ENCODE results near the gene MAG. TPM values are rescaled to one million over a fixed set of nuclear protein-coding genes. Genes with fewer than 3 reads are reported as not detected.

The MAG gene
- total and polyA plus RNA-seq, 12 donors = 0.33 to 45.0 (median 2.1) TPM; not detected in 1

DNA sequence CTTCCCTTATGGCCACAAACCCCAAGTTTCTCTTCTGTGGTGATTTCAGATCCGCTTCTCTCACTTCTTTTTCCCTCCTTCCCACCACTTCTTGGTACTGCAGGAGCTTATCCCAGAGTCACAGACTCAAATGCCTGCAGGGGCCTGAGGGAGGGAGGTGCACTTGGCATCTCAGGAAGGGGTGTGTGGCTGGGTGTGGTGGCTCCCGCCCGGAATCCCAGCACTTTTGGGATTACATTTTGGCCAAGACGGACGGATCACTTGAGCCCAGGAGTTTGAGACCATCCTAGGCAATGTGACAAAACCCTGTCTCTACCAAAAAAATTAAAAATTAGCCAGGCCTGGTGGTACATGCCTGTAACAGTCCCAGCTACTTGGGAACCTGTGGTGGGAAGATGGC is 17.6 kb upstream of the MAG start:
- H3K36me3 ChIP-seq (replicated peaks in 1 of 2) = peaks cover 0 to 82% of the 10 kb centered on the region in 2 donors
- DNase-seq = no peak
- H3K4me1 ChIP-seq (replicated peaks in 1 of 2) = peaks cover 15 to 19% of the 10 kb centered on the region in 2 donors
- no peaks in the 10 kb centered on the region for H3K9me3 ChIP-seq (replicated peaks in 1 of 3)
- no peak for TF ChIP-seq POLR2A (IDR thresholded peaks at IDR 0.05)
- TF ChIP-seq, protein P1, sequence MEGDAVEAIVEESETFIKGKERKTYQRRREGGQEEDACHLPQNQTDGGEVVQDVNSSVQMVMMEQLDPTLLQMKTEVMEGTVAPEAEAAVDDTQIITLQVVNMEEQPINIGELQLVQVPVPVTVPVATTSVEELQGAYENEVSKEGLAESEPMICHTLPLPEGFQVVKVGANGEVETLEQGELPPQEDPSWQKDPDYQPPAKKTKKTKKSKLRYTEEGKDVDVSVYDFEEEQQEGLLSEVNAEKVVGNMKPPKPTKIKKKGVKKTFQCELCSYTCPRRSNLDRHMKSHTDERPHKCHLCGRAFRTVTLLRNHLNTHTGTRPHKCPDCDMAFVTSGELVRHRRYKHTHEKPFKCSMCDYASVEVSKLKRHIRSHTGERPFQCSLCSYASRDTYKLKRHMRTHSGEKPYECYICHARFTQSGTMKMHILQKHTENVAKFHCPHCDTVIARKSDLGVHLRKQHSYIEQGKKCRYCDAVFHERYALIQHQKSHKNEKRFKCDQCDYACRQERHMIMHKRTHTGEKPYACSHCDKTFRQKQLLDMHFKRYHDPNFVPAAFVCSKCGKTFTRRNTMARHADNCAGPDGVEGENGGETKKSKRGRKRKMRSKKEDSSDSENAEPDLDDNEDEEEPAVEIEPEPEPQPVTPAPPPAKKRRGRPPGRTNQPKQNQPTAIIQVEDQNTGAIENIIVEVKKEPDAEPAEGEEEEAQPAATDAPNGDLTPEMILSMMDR (IDR thresholded peaks at IDR 0.05) = no peak
- H3K27ac ChIP-seq = no peak overlapping the region
- 84 to 93% (median 90%) methylated on average over 3 to 5 of the region's 5 CpGs for WGBS, 4 donors
- H3K4me3 ChIP-seq = no peak overlapping the region
- H3K27me3 ChIP-seq = no peaks in the 10 kb centered on the region
- intact Hi-C loops (cut with DNase I) = loop anchor here in 1 of 2 donors (10.0 kb wide), 1 partner anchor 190 kb away; no protein-coding TSS in a partner anchor

DNA sequence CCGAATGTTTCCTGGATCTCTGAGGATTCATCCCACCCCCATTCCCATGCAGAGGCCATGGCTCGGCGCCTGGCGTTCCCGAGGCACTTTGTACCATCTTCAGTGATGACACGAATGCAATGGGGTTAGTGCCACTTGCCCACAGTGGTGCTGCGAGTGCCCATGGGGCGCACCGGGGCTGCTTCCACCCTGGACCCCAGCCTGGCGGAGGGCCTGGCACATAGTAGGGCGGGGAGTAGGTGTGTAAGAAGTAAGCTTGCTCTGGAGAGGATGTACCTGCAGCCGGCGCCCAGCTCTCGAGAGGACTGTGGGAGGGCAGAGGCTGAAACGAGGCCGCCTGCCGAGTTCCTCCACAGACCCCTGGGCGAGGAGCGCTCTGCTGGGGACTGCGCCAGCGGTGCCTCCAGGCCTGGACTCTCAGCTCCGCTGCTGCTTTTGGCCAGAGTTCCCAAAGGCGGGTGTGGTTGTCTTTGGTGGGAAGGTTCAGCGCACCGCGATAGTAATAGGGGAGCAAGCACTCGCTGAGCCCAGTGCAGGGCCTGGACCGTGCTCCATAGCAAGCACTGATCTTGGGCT is 15.2 kb upstream of the MAG start:
- intact Hi-C loops (cut with DNase I) = loop anchor here in 1 of 2 donors (10.0 kb wide), 1 partner anchor 188 kb away; no protein-coding TSS in a partner anchor
- H3K9me3 ChIP-seq (replicated peaks in 1 of 3) = no peaks in the 10 kb centered on the region
- no peak for TF ChIP-seq POLR2A (IDR thresholded peaks at IDR 0.05)
- WGBS, 4 donors = 94 to 96% (median 96%) methylated on average over 18 to 28 of the region's 28 CpGs
- no peak overlapping the region for H3K4me3 ChIP-seq
- H3K27ac ChIP-seq = no peak overlapping the region
- H3K36me3 ChIP-seq (replicated peaks in 1 of 2) = peaks cover 0 to 69% of the 10 kb centered on the region in 2 donors
- DNase-seq = no peak
- H3K4me1 ChIP-seq (replicated peaks in 1 of 2) = peaks cover 11 to 15% of the 10 kb centered on the region in 2 donors
- H3K27me3 ChIP-seq = no peaks in the 10 kb centered on the region

DNA sequence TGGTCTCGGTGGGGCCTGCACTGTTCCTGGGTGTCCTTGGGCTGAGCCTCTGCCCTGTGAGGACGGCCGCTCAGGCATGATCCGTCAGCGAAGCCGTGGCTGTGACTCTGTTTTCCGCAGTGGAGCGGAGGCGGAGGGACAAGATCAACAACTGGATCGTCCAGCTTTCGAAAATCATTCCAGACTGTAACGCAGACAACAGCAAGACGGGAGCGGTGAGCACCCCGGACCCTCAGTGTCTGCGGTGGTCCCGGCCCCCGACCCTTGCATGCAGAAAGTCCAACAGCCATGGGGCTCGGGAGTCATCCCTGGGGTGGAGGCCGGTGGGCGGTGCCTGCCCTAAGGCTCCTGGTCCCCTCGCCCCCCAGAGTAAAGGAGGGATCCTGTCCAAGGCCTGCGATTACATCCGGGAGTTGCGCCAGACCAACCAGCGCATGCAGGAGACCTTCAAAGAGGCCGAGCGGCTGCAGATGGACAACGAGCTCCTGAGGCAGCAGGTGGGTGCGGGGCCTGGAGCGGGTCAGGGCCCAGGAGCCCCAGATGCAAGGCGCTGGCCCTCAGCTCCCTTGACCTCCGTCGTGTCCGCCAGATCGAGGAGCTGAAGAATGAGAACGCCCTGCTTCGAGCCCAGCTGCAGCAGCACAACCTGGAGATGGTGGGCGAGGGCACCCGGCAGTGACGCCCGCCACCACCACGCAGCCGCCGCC is 13.2 kb upstream of the MAG start:
- peaks cover 11 to 15% of the 10 kb centered on the region in 2 donors for H3K4me1 ChIP-seq (replicated peaks in 1 of 2)
- intact Hi-C loops (cut with DNase I) = loop anchor here in 1 of 2 donors (10.0 kb wide), 1 partner anchor 186 kb away; no protein-coding TSS in a partner anchor
- H3K27me3 ChIP-seq = no peaks in the 10 kb centered on the region
- H3K36me3 ChIP-seq (replicated peaks in 1 of 2) = peaks cover 0 to 52% of the 10 kb centered on the region in 2 donors
- peak in 1 of 2 donors; percentile 31 for TF ChIP-seq POLR2A (IDR thresholded peaks at IDR 0.05)
- TF ChIP-seq, protein P1 (IDR thresholded peaks at IDR 0.05) = no peak
- H3K27ac ChIP-seq = peak overlapping the region; percentile 52 to 89 (median 71)
- WGBS, 4 donors = 64 to 68% (median 66%) methylated on average over 30 to 45 of the region's 45 CpGs
- no peak overlapping the region for H3K4me3 ChIP-seq
- peak; percentile 55 to 84 (median 79) for DNase-seq
- H3K9me3 ChIP-seq (replicated peaks in 1 of 3) = no peaks in the 10 kb centered on the region

DNA sequence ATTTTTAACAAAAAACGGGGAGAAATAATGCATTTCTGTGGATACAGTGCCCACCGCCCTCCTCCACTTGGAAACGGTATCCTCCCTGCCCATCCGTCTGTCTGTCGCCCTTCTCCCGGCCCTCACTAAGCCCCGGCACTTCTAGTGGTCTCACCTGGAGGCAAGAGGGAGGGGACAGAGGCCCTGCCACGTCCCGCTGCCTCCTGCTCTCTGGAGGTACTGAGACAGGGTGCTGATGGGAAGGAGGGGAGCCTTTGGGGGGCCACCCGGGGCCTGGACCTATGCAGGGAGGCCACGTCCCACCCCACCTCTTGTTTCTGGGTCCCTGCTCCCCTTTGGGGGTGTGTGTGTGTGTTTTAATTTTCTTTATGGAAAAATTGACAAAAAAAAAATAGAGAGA is 12.6 kb upstream of the MAG start:
- Histone ChIP-seq H3K27me3 (no peaks in the 10 kb centered on the region), H3K27ac (peak overlapping the region in 4 of 5 donors; percentile 54 to 89 (median 78)), H3K4me1 (replicated peaks in 1 of 2) (peaks cover 11 to 15% of the 10 kb centered on the region in 2 donors), H3K36me3 (replicated peaks in 1 of 2) (peaks cover 0 to 45% of the 10 kb centered on the region in 2 donors), H3K4me3 (no peak overlapping the region), H3K9me3 (replicated peaks in 1 of 3) (no peaks in the 10 kb centered on the region)
- intact Hi-C loops (cut with DNase I) = loop anchor here in 1 of 2 donors (10.0 kb wide), 1 partner anchor 185 kb away; no protein-coding TSS in a partner anchor
- no peak for TF ChIP-seq POLR2A (IDR thresholded peaks at IDR 0.05)
- TF ChIP-seq, protein P1 (IDR thresholded peaks at IDR 0.05) = no peak
- WGBS, 4 donors = 63 to 79% (median 72%) methylated on average over 11 of the region's 11 CpGs
- no peak for DNase-seq
